OCI-LY1 (cell line): ENCODE measurements around the gene THBS4.

Experiments
- H2AFZ ChIP-seq: fragments of 200-600 bp; sonication (generic), shearing (Covaris generic); 2 replicates; pipeline ENCODE4 v1.6.0; 2014; ENCODE audit warnings: antibody characterized with exemption, mild to moderate bottlenecking, low read length
- H3F3A ChIP-seq: fragments of 200-600 bp; sonication (generic), shearing (Covaris generic); 2 replicates; pipeline ENCODE4 v1.6.0; 2014; ENCODE audit warnings: mild to moderate bottlenecking, antibody characterized with exemption, low read length, moderate library complexity; ENCODE audit not compliant: insufficient read depth
- H3K27ac ChIP-seq: fragments of 200-600 bp; sonication (generic); 2 replicates; pipeline ENCODE4 v1.5.1; 2014; ENCODE audit warnings: low read length, mixed run types, mild to moderate bottlenecking, low read depth; ENCODE audit not compliant: poor library complexity, severe bottlenecking
- H3K27me3 ChIP-seq: fragments of 200-600 bp; sonication (generic); 2 replicates; pipeline ENCODE4 v1.6.0; 2014; ENCODE audit warnings: antibody characterized with exemption, mild to moderate bottlenecking, low read length, moderate library complexity; ENCODE audit not compliant: insufficient read depth
- H3K36me3 ChIP-seq: fragments of 200-600 bp; sonication (generic); 2 replicates; pipeline ENCODE4 v1.6.1; 2014; ENCODE audit warnings: mild to moderate bottlenecking, antibody characterized with exemption, low read length, moderate library complexity, mixed read lengths; ENCODE audit not compliant: insufficient read depth
- H3K4me1 ChIP-seq: fragments of 200-600 bp; sonication (generic); 2 replicates; pipeline ENCODE4 v1.5.1; 2014; ENCODE audit warnings: mild to moderate bottlenecking, low read length, moderate library complexity; ENCODE audit not compliant: insufficient read depth, severe bottlenecking
- H3K4me2 ChIP-seq: fragments of 200-600 bp; sonication (generic), shearing (Covaris generic); 2 replicates; pipeline ENCODE4 v1.6.1; 2014; ENCODE audit warnings: low read length
- H3K4me3 ChIP-seq: fragments of 200-600 bp; sonication (generic); 2 replicates; pipeline ENCODE4 v1.5.1; 2014; ENCODE audit warnings: low read length, low read depth, mild to moderate bottlenecking, mixed read lengths; ENCODE audit not compliant: poor library complexity, severe bottlenecking
- H3K79me2 ChIP-seq: fragments of 200-600 bp; shearing (Covaris generic); 2 replicates; pipeline ENCODE4 v1.6.1; 2016; ENCODE audit warnings: mixed run types, low read length, mixed read lengths; ENCODE audit not compliant: insufficient read depth
- H3K9ac ChIP-seq: fragments of 200-600 bp; sonication (generic), shearing (Covaris generic); 2 replicates; pipeline ENCODE4 v1.6.1; 2014; ENCODE audit warnings: mild to moderate bottlenecking, low read length, mixed read lengths
- H3K9me2 ChIP-seq: fragments of 200-600 bp; sonication (generic), shearing (Covaris generic); 2 replicates; pipeline ENCODE4 v1.6.1; 2014; ENCODE audit warnings: low read depth, mild to moderate bottlenecking, low read length, mixed read lengths
- H3K9me3 ChIP-seq: fragments of 200-600 bp; shearing (Covaris generic); 2 replicates; pipeline ENCODE4 v1.6.1; 2014; ENCODE audit warnings: low read length, mixed read lengths
- H4K20me1 ChIP-seq: fragments of 200-600 bp; sonication (generic), shearing (Covaris generic); 2 replicates; pipeline ENCODE4 v1.6.0; 2016; ENCODE audit warnings: mild to moderate bottlenecking, low read length; ENCODE audit not compliant: insufficient read depth
- EZH2 ChIP-seq: fragments of 200-600 bp; sonication (generic), shearing (Covaris generic); IDR thresholded peaks from 2 replicates; pipeline ENCODE4 v1.8.0; 2017; ENCODE audit warnings: borderline replicate concordance, mixed run types, mild to moderate bottlenecking, antibody characterized with exemption, low read length, moderate library complexity, mixed read lengths
- TF ChIP-seq, protein P1 (sequence below): fragments of 200-600 bp; sonication (generic), shearing (Covaris generic); IDR thresholded peaks from 2 replicates; pipeline ENCODE4 v1.5.1; 2017; ENCODE audit warnings: mild to moderate bottlenecking, antibody characterized with exemption, low read length, moderate library complexity, mixed read lengths

THBS4 gene

DNA sequence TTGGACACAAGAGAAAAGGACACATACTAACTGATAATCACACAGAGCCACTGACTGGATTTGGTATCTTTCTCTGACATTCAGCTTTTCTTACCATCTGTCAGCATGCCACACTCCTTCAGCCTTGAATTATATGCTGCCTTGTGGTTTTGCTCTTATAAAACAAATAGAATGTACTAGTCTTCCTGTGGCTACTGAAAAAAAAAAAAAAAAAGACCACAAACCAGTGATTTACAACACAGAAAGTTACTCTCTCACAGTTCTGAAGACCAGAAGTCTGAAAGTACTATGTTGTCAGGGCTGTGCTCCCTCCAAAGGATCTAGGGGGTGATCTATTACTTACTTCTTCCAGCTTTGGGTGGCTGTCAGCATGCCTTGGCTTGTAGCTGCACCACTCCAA is 82.3 kb downstream of the THBS4 start:
- Histone ChIP-seq H3K9me2 (no peaks in the 10 kb centered on the region), H3K4me3 (no peak overlapping the region), H3K4me1 (no peaks in the 10 kb centered on the region), H3K36me3 (peaks cover 23% of the 10 kb centered on the region), H3F3A (no peaks in the 10 kb centered on the region), H3K27ac (no peak overlapping the region), H3K79me2 (no peaks in the 10 kb centered on the region), H3K9ac (no peak overlapping the region), H3K4me2 (no peak overlapping the region), H3K9me3 (peaks cover 7% of the 10 kb centered on the region; the same call in 1 of the 2 replicates), H4K20me1 (no peaks in the 10 kb centered on the region), H2AFZ (no peak overlapping the region), H3K27me3 (no peaks in the 10 kb centered on the region)
- no peak for TF ChIP-seq EZH2
- TF ChIP-seq, protein P1, sequence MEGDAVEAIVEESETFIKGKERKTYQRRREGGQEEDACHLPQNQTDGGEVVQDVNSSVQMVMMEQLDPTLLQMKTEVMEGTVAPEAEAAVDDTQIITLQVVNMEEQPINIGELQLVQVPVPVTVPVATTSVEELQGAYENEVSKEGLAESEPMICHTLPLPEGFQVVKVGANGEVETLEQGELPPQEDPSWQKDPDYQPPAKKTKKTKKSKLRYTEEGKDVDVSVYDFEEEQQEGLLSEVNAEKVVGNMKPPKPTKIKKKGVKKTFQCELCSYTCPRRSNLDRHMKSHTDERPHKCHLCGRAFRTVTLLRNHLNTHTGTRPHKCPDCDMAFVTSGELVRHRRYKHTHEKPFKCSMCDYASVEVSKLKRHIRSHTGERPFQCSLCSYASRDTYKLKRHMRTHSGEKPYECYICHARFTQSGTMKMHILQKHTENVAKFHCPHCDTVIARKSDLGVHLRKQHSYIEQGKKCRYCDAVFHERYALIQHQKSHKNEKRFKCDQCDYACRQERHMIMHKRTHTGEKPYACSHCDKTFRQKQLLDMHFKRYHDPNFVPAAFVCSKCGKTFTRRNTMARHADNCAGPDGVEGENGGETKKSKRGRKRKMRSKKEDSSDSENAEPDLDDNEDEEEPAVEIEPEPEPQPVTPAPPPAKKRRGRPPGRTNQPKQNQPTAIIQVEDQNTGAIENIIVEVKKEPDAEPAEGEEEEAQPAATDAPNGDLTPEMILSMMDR, result no peak

DNA sequence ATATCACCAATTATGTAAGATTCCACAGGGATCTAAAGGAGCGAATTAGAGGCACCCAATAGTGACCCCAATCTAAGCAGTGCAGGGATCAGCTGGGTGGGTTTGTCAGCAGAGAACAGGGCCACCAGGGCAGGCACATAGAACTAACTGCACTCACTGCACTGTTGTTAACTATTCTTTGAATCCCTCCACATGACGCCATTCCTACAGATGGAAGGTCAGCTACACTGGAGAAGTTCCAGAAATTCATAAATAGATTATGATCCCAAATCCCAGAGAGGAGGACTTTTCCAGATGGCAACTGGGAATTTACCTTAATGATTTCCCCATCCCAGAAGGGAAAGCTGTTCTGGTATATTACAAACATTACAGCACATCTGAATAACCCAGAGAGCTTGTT is 84.2 kb downstream of the THBS4 start:
- H3K79me2 ChIP-seq, result no peaks in the 10 kb centered on the region
- no peak overlapping the region for H3K27ac ChIP-seq
- no peak overlapping the region for H3K4me2 ChIP-seq
- no peak for TF ChIP-seq EZH2
- H3K27me3 ChIP-seq, result no peaks in the 10 kb centered on the region
- no peaks in the 10 kb centered on the region for H3F3A ChIP-seq
- no peak overlapping the region for H3K4me3 ChIP-seq
- H3K9me3 ChIP-seq, result peaks cover 4% of the 10 kb centered on the region; the same call in 1 of the 2 replicates
- no peak overlapping the region for H2AFZ ChIP-seq
- no peak overlapping the region for H3K9ac ChIP-seq
- peaks cover 14% of the 10 kb centered on the region for H3K36me3 ChIP-seq
- no peaks in the 10 kb centered on the region for H3K9me2 ChIP-seq
- H4K20me1 ChIP-seq, result no peaks in the 10 kb centered on the region
- H3K4me1 ChIP-seq, result no peaks in the 10 kb centered on the region

DNA sequence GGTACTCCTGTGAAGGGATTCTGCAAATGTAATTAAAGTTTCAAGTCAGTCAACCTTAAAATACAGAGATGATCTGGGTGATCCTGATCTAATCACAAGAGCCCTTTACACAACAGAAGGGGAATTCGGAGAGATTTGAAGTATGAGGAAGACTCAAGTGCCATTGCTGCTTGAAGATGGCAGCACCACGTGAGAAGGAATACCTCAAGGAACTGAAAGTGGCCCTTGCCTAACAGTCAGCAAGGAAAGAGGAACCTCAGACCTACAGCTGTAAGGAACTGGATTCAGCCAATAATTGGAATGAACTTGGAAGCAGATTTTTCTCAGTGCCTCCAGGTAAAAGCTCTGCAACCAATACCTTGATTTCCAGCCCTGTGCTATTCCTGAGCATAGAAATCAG is 87.4 kb downstream of the THBS4 start:
- H3F3A ChIP-seq, result no peaks in the 10 kb centered on the region
- TF ChIP-seq, protein P1, result no peak
- TF ChIP-seq EZH2, result no peak
- H3K4me3 ChIP-seq, result no peak overlapping the region
- H2AFZ ChIP-seq, result no peak overlapping the region
- no peak overlapping the region for H3K27ac ChIP-seq
- no peak overlapping the region for H3K9ac ChIP-seq
- H3K9me2 ChIP-seq, result no peaks in the 10 kb centered on the region
- H3K27me3 ChIP-seq, result no peaks in the 10 kb centered on the region
- no peaks in the 10 kb centered on the region for H3K4me1 ChIP-seq
- no peaks in the 10 kb centered on the region for H3K9me3 ChIP-seq
- no peaks in the 10 kb centered on the region for H4K20me1 ChIP-seq
- no peaks in the 10 kb centered on the region for H3K79me2 ChIP-seq
- H3K4me2 ChIP-seq, result no peak overlapping the region
- H3K36me3 ChIP-seq, result peaks cover under 1% of the 10 kb centered on the region; the same call in 1 of the 2 replicates
